GM21723 (cell line): ENCODE results near the gene AQR.
"Not testable (repeated sequence)": the region's sequence is repeated elsewhere in the genome, so short reads cannot be mapped to it uniquely, and the experiment has no call there.

Experiments
- ATAC-seq: cut with Tn5 transposase; IDR thresholded peaks from one replicate; pipeline ENCODE4 v1.9.1; 2021; ENCODE audit warnings: mild to moderate bottlenecking, moderate library complexity; ENCODE audit not compliant: unreplicated experiment

Gene AQR

GRCh38 chr15:34964277-34964676 is 5.3 kb downstream of the AQR start:
- ATAC-seq: no peak

GRCh38 chr15:34953851-34954250 is 15.7 kb downstream of the AQR start:
- no peak for ATAC-seq

- no peak for ATAC-seq
Observed at GRCh38 chr15:34952481-34952880, 17.1 kb downstream of the AQR start.

GRCh38 chr15:34951993-34952392 is 17.5 kb downstream of the AQR start:
- no peak for ATAC-seq

GRCh38 chr15:34944936-34945335 is 24.6 kb downstream of the AQR start:
- ATAC-seq: no peak

- no peak for ATAC-seq
Observed at GRCh38 chr15:34943711-34944110, 25.8 kb downstream of the AQR start.

GRCh38 chr15:34943264-34943663 is 26.3 kb downstream of the AQR start:
- not testable (repeated sequence) for ATAC-seq

GRCh38 chr15:34942363-34942762 is 27.2 kb downstream of the AQR start:
- ATAC-seq: no peak

- no peak for ATAC-seq
Observed at GRCh38 chr15:34941831-34942230, 27.7 kb downstream of the AQR start.

GRCh38 chr15:34941185-34941698 is 28.3 kb downstream of the AQR start:
- ATAC-seq: no peak

- ATAC-seq: no peak
Observed at GRCh38 chr15:34933432-34933975, 36.0 kb downstream of the AQR start.

GRCh38 chr15:34928349-34928748 is 41.2 kb downstream of the AQR start:
- ATAC-seq: not testable (repeated sequence)

GRCh38 chr15:34927726-34928125 is 41.8 kb downstream of the AQR start:
- no peak for ATAC-seq

- no peak for ATAC-seq
Observed at GRCh38 chr15:34914317-34914716, 55.2 kb downstream of the AQR start.

GRCh38 chr15:34905047-34905446 is 64.5 kb downstream of the AQR start:
- ATAC-seq: no peak

- ATAC-seq: no peak
Observed at GRCh38 chr15:34904527-34904926, 65.0 kb downstream of the AQR start.

GRCh38 chr15:34900748-34901147 is 68.8 kb downstream of the AQR start:
- no peak for ATAC-seq

- no peak for ATAC-seq
Observed at GRCh38 chr15:34896183-34896582, 73.4 kb downstream of the AQR start.

GRCh38 chr15:34893967-34894366 is 75.6 kb downstream of the AQR start:
- no peak for ATAC-seq

- no peak for ATAC-seq
Observed at GRCh38 chr15:34892963-34893591, 76.5 kb downstream of the AQR start.

GRCh38 chr15:34890424-34890823 is 79.1 kb downstream of the AQR start:
- no peak for ATAC-seq

GRCh38 chr15:34889476-34889875 is 80.1 kb downstream of the AQR start:
- ATAC-seq: no peak

- ATAC-seq: no peak
Observed at GRCh38 chr15:34886134-34886533, 83.4 kb downstream of the AQR start.
